Mononuclear cell (primary cell): ENCODE data around the gene ENKD1. TPM values are rescaled to one million over a fixed set of nuclear protein-coding genes. Genes with fewer than 3 reads are reported as not detected.

Experiments used
- H3K27me3 ChIP-seq: 2 replicates; pipeline ENCODE4 v1.6.0; 2011; ENCODE audit warnings: low read length, control low read depth; ENCODE audit not compliant: insufficient read depth
- H3K4me1 ChIP-seq: 2 replicates; pipeline ENCODE4 v1.5.1; 2011; ENCODE audit warnings: mild to moderate bottlenecking, low read length, control low read depth; ENCODE audit not compliant: insufficient read depth
- H3K4me3 ChIP-seq: 2 replicates; pipeline ENCODE4 v1.5.1; 2011; ENCODE audit warnings: mild to moderate bottlenecking, low read length, moderate library complexity
- H3K9me3 ChIP-seq: 2 replicates; pipeline ENCODE4 v1.5.1; 2011; ENCODE audit warnings: low read depth, mild to moderate bottlenecking, control low read depth, low read length
- total RNA-seq: library from RNA; depleted of rRNA; stranded (reverse); fragments of >200 nt; gene quantifications from one replicate; pipeline ENCODE4 v1.2.3, GENCODE V29; 2012

ENKD1 gene
- total RNA-seq, 1 donor = 3.0 TPM

DNA sequence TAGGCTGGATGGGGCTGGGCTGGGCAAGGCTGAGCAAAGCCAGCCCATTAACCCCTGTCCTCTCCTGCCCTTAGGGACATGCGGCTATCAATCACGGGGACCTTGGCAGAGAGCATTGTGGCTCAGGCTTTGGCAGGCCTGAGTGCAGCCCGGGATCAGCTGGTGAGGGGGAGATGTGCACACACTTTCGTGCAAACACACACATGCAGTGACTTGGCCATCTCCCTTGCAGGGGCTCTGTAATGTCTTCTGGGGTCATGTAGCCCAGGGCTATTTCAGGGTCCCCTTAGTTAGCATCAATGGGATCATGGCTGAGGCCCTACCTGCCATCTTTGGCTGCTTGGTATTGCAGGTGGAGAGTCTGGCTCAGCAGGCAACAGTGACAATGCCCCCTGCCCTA, 14.7 kb downstream of the ENKD1 start:
- Histone ChIP-seq H3K27me3 (no peaks in the 10 kb centered on the region), H3K9me3 (no peaks in the 10 kb centered on the region), H3K4me1 (no peaks in the 10 kb centered on the region), H3K4me3 (no peak overlapping the region)

DNA sequence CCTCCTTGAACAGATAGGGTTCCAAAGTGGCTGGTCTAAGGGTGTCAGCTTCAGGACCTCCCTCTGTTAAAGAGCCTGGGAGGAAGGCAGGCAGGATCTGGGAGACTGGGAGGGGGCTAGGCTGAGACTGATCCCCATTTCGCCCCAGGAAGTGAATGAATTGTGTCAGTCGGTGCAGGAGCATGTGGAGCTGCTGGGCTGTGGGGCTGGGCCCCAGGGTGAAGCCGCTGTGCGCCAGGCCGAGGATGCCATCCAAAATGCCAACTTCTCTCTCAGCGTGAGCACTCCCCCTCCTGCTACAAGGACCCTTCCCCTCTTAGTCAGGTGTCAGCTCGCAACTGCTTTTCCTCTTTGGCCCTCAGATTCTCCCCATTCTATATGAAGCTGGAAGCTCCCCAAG, 15.5 kb downstream of the ENKD1 start:
- Histone ChIP-seq H3K9me3 (no peaks in the 10 kb centered on the region), H3K4me3 (no peak overlapping the region), H3K27me3 (no peaks in the 10 kb centered on the region), H3K4me1 (peaks cover under 1% of the 10 kb centered on the region)

DNA sequence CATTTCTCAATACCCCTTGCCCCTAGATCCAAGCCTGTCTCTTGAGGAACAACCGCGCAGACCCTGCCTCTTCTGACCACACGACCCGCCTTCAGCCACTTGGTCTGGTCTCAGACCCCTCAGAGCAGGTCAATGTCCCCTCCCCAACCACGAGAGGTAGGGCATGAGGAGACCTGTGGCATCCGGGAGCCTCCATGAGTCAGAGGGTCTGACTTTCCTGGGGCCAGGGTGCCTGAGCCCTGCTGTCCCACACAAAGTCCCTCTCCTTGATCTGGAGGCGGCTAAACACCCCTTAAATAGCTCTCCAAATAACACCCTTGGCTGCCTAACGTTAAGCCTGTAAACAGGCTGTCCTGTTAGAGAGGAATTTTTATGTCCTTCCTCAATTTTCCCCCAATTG, 16.5 kb downstream of the ENKD1 start:
- Histone ChIP-seq H3K4me3 (no peak overlapping the region), H3K4me1 (peaks cover 11% of the 10 kb centered on the region), H3K9me3 (no peaks in the 10 kb centered on the region), H3K27me3 (no peaks in the 10 kb centered on the region)

DNA sequence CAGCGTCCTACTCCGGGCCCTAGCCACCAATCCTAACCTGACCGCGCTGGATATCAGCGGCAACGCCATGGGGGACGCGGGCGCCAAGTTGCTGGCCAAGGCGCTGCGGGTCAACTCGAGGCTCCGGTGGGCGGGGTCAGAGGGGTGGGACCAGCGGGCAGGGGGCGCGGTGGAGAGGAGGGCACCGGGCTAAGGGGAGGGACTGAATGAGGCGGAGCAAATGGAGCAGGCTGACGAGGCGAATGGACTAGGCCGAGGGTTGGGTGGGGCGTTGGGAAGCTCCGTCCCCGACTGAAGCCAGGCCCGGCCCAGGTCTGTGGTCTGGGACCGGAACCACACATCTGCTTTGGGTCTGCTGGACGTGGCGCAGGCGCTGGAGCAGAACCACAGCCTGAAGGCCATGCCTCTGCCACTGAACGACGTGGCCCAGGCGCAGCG, 17.0 kb downstream of the ENKD1 start:
- peaks cover 11% of the 10 kb centered on the region for H3K4me1 ChIP-seq
- no peaks in the 10 kb centered on the region for H3K27me3 ChIP-seq
- H3K4me3 ChIP-seq = no peak overlapping the region
- no peaks in the 10 kb centered on the region for H3K9me3 ChIP-seq

DNA sequence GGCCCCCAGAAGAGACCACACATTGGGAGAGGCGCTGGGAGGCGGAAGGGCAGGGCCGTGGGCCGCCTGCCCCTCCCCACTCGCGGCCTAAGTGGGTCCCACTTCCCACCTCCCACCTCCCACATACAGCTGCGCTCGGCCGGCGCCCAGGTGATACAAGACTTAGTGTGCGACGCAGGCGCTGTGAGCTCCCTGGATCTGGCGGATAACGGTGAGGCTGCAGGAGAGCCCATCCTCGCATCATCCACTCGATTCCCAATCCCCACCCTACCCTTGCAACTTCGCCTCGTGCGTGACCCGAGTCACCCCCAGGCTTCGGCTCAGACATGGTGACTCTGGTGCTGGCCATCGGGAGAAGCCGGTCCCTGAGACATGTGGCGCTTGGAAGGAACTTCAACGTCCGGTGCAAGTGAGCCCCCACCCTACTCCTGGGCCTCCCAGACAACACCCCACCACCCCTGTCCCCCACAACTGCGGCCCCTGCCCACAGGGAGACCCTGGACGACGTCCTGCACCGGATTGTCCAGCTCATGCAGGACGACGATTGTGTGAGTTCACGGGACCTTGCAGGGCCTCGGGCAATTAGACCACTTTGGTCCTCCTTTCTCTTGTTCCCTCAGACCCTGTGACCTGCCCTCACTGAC, 17.7 kb downstream of the ENKD1 start:
- Histone ChIP-seq H3K4me3 (no peak overlapping the region), H3K27me3 (no peaks in the 10 kb centered on the region), H3K9me3 (no peaks in the 10 kb centered on the region), H3K4me1 (peaks cover 11% of the 10 kb centered on the region)

DNA sequence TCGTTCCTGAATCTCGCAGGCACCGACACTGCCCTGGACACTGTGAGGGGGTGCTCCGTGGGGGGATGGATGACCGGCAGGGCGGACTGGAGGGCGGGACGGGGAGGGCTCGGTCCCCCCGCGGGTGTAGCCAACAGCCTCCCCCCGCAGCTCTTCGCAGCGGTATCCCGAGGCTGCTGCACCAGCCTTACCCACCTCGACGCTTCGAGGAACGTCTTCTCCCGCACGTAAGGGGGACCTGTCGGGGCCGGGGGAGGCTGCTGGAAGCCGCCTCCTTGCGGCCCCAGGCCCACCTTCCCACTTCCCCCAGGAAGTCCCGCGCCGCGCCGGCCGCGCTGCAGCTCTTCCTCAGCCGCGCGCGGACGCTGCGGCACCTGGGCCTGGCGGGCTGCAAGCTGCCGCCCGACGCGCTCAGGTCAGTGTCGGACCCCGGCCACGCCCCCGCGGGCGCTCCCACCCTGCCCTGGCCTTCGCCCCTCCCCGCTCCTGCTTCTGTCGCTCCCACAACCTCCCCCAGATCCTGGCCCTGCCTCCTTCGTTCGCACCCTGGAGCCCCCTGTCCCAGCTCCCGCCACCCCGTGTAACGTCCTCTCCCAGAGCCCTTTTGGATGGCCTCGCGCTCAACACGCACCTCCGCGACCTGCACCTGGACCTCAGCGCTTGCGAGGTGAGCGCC, 18.3 kb downstream of the ENKD1 start:
- Histone ChIP-seq H3K27me3 (no peaks in the 10 kb centered on the region), H3K4me1 (peaks cover 11% of the 10 kb centered on the region), H3K4me3 (no peak overlapping the region), H3K9me3 (no peaks in the 10 kb centered on the region)

DNA sequence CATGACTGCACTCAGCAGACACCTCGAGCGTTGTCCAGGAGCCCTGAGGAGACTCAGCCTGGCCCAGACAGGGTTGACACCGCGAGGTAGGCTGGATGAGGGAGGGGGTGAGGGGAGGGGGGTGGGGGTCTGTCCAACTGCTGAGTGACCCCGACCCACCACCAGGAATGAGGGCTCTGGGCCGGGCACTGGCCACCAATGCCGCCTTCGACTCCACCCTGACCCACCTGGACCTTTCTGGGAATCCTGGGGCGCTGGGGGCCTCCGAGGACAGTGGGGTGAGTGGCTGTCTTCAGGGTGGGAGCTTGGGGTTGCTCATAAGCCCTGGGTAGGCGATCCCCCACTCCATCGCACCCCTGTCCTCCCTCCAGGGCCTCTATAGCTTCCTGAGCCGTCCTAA, 18.9 kb downstream of the ENKD1 start:
- Histone ChIP-seq H3K4me1 (peaks cover 11% of the 10 kb centered on the region), H3K9me3 (no peaks in the 10 kb centered on the region), H3K4me3 (no peak overlapping the region), H3K27me3 (no peaks in the 10 kb centered on the region)

DNA sequence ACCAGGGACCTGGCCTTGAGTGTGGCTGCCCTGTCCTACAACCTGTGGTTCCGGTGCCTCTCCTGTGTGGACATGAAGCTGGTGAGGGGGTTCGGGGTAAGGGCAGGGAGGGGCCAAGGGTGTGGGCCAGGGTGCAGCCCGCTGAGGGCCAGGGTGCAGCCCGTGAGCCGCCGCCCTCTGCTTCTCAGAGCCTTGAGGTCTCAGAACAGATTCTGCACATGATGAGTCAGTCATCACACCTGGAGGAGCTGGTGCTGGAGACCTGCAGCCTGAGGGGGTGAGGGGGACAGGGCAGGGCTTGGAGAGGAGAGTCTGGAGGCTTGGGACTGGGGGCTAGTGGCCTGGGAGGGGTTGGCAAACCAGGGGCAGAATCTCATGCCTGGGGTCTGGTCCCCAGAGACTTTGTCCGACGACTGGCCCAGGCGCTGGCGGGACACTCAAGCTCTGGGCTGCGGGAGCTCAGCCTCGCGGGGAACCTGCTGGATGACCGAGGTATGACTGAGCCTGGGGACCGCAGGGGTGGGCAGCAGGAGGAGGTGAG, 19.4 kb downstream of the ENKD1 start:
- Histone ChIP-seq H3K4me1 (peaks cover 11% of the 10 kb centered on the region), H3K4me3 (no peak overlapping the region), H3K27me3 (no peaks in the 10 kb centered on the region), H3K9me3 (no peaks in the 10 kb centered on the region)

DNA sequence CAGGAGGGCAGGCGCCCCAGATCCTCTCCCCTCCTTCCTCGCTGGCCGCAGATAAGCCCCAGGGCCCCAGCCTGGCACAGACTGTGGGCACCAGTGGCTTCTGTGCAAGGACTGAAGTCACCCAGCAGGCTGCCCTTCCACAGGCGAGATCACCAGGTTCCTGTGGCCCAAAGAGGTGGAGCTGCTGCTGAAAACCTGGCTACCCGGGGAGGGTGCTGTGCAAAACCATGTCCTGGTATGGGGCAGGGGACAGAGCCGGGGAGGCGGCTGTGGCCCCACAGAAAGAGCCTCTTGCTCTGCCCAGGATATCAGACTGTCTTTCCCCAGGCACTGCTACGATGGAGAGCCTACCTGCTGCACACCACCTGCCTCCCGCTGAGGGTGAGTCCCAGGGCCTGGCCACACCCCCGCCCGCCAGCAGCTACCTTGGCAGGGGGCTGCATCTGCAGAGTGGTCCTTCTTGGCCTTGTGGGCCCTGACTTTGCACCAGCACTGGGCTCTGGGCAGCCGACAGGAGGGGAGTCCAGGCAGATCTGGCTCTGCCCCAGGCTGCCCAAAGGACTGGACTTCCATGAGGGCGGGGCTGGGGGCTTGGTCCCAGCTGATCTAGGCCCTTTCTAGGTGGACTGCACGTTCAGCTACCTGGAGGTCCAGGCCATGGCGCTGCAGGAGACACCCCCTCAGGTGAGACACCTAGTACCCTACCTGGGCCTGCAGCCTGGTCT, 21.0 kb downstream of the ENKD1 start:
- Histone ChIP-seq H3K27me3 (no peaks in the 10 kb centered on the region), H3K9me3 (no peaks in the 10 kb centered on the region), H3K4me3 (peak overlapping the region; percentile 41), H3K4me1 (peaks cover 11% of the 10 kb centered on the region)

DNA sequence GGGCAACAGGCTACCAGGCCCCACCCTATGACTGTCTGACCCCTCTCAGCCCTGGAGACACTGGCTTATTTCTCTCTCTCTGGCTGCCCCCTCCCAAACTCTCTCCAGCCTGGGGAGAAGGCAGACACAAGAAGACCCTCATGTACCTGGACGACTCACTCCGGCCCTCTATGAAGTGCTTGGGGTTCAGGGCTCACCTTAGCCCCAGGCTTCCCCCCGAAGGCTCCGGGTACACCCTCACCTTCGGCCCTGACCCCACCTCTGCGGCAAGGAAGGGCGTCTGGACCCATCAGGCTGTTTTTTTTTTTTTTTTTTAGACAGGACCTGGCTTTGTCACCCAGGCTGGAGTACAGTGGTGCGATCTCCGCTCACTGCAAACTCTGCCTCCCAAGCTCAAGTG, 22.5 kb downstream of the ENKD1 start:
- H3K4me1 ChIP-seq = peaks cover 11% of the 10 kb centered on the region
- H3K4me3 ChIP-seq = no peak overlapping the region
- no peaks in the 10 kb centered on the region for H3K9me3 ChIP-seq
- H3K27me3 ChIP-seq = no peaks in the 10 kb centered on the region

DNA sequence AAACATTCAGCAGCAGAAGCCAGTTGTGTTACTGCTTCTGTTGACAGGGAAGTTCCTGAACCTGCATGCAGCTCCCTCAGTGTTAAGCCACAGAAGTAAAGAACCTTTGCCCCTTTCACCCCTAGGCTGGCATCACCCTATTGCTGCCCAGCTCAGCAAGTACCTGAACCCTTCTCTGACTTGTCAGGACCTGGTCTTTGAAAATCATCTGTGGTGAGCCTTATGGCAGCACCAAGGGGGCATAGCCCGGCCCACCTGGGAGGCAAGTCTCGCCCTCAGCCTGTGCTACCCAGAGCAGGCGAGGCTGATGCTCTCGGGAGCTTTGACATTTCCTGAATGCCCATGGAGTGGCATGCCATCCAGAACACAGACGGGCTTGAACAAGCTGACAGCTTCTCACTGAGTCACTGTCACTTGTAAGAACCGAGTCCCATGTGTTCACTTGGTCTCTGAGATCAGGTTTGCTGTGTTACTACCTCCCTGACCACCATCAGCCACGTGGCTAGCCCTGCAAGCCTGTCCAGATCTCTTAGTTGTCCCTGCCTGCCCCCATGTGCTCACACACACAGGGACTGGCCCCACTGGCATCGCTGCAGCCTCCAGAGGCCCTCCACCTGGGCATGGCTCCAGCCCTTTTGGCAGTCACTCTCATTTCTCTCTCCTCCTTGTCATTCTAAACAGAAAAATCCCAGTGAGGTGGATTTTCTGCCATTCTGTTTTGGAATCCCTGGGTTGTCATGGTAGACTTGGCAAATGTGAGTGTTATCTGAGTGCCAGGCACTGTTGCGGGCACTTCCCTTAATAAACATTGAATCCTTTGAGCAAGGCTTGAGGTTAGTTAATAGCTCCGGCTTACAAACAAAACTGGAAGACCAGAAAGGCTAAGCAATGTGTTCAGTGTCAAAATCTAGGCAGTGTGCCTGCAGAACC, 24.5 kb downstream of the ENKD1 start:
- no peaks in the 10 kb centered on the region for H3K9me3 ChIP-seq

DNA sequence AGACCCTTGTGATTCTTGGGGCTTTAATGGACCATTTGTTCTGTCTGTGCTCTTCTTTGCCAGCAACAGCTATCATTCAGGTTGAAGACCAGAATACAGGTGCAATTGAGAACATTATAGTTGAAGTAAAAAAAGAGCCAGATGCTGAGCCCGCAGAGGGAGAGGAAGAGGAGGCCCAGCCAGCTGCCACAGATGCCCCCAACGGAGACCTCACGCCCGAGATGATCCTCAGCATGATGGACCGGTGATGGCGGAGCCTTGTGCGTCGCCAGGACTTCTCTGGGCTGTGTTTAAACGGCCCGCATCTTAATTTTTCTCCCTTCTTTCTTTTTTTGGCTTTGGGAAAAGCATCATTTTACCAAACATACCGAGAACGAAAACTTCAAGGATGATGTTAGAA, 28.9 kb downstream of the ENKD1 start:
- Histone ChIP-seq H3K27me3 (no peaks in the 10 kb centered on the region), H3K9me3 (no peaks in the 10 kb centered on the region), H3K4me3 (no peak overlapping the region), H3K4me1 (no peaks in the 10 kb centered on the region)

More for the DNA sequence above, 24.5 kb downstream of the ENKD1 start:
- Histone ChIP-seq H3K4me3 (no peak overlapping the region), H3K27me3 (no peaks in the 10 kb centered on the region), H3K4me1 (peaks cover 11% of the 10 kb centered on the region)

DNA sequence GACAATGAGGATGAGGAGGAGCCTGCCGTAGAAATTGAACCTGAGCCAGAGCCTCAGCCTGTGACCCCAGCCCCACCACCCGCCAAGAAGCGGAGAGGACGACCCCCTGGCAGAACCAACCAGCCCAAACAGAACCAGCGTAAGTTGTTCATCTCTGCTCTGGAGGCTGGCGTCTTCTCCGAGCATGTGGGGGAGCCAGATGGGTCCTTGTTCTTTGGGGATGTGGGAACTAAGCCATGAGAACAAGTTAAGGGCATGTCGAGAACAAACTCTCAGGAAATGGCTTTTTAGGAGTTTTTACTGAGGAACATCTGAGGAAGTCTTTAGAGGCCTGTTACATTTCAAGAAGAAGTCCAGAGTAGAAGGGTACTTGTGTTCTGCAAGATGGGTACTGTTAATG, 29.8 kb downstream of the ENKD1 start:
- Histone ChIP-seq H3K4me1 (no peaks in the 10 kb centered on the region), H3K9me3 (no peaks in the 10 kb centered on the region), H3K27me3 (no peaks in the 10 kb centered on the region), H3K4me3 (no peak overlapping the region)

DNA sequence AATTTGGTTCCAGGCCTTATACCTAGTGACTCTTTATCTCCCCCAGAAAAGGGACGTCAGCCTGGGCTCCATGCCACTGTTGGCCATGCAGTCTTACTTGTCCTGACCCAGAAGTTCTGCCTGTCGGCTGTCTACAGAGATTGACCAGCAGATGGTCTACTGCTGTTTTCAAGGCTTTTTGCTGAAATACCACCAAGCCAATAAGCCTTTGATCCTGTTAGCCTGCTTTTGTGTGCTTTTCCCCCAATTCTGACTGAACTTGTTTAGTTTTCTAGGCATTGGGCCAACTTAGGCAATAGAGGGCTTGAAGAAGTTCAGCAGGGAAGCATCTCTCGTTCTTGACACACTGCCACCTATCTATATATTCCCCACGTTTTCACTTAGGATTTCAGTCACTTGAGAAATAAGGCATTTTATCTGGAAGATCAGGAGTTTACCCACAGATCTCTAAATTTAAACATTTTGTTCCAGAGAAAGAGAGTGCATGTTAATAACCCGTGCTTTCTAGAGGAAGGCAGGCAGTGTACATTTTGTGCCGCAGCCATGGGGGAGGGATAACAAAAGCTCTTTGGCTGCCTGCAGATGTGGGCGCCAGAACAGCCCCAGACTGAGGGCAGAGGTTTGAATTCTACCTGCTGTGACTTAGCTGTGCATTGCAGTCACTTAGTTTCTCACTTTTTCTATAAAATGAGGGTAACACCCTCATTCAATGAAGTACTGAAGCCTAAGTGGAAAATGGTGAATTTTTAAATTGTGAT, 34.0 kb downstream of the ENKD1 start:
- H3K4me1 ChIP-seq = no peaks in the 10 kb centered on the region
- no peaks in the 10 kb centered on the region for H3K27me3 ChIP-seq
- no peaks in the 10 kb centered on the region for H3K9me3 ChIP-seq
- no peak overlapping the region for H3K4me3 ChIP-seq
